HG03378 (cell line): ENCODE measurements around the gene PNKD.

Experiments used
- ATAC-seq: cut with Tn5 transposase; IDR thresholded peaks from one replicate; pipeline ENCODE4 v1.9.1; 2021; ENCODE audit warnings: mild to moderate bottlenecking, moderate library complexity; ENCODE audit not compliant: unreplicated experiment

PNKD gene

DNA sequence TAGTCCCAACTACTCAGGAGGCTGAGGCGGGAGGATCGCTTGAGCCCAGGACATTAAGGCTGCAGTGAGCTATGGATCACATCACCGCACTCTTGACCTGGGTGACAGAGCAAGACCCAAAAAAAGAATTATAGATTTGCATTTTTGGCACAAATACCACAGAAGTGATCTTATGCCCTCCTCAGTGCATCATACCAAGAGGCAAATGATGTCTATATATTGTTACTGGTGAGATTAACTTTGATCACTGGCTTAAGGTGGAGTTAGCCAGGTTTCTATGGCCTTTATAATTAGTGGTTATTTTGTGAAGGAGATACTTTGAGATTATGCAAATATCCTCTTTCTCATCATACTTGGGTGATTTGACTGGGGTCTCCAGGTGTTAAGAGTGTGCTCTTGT, 64.2 kb downstream of the PNKD start:
- ATAC-seq: no peak

DNA sequence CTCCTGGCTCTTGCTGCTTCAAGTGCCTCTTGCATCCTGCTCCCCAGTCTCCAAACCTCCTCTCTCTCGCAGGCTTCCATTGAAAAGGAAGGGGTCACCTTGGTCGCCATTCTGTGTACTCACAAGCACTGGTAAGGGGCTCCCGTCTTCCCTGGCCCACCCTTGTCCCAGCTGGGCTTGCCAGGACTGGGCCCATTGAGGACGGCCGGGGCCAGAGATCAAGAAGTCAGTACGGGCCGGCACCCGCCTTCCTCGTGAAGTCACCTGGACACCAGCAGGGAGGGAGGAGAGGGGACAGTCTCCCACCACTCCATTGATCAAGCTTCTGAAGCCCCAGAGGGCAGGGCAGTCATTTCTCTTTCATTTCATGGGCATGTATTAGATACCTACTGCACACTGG, 70.3 kb downstream of the PNKD start:
- no peak for ATAC-seq

DNA sequence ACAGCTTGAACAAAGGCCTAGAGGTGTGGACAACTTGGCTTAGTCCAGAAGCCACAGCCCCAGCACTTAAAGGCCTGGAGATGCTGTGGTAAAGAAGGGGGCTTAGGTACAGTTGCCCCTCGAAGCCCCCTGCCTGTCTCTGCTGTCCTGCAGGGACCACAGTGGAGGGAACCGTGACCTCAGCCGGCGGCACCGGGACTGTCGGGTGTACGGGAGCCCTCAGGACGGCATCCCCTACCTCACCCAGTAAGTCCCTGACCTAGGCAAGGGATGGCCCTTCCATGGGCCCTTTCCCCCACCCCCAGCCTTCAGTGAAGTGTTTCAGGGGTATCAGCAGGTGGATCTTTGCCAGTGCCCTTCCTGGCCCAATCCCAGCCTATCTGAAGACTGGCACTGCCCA, 71.1 kb downstream of the PNKD start:
- ATAC-seq: no peak

DNA sequence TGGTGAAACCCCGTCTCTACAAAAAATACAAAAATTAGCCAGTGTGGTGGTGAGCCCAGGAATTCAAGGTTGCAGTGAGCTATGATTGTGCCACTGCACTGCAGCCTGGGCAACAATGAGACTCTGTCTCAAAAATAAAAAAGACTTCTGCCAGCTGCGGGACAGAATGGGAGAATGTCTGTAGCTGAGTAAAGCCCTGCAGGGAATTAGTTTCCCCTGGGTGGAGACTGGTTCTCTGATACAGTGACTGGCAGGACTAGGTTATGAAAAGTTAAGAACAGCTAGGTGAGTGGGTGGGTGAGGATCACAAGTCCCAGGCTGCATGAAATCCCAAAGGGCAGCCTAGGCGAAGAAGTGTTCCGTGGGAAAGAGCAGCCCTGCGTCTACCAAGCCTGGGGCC, 72.5 kb downstream of the PNKD start:
- no peak for ATAC-seq

DNA sequence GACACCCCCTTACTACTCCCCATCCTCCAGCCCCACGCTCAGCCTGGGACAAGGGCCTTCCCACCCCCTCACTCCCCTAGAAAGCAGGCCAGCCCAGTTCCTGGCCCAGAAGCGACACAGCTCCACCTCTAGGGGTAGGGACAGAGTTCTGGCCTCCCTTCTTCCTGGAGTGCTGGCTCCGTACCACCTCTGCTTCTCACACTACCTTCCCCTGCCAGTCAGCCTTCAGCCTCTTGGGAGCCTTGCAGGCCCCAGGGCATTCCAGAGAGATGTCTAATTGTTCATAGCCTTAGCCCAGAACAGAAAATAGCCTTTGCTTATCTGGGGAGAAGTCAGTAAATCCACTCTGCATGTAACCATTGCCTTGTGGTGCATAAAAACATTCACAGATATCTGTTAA, 73.3 kb downstream of the PNKD start:
- no peak for ATAC-seq

DNA sequence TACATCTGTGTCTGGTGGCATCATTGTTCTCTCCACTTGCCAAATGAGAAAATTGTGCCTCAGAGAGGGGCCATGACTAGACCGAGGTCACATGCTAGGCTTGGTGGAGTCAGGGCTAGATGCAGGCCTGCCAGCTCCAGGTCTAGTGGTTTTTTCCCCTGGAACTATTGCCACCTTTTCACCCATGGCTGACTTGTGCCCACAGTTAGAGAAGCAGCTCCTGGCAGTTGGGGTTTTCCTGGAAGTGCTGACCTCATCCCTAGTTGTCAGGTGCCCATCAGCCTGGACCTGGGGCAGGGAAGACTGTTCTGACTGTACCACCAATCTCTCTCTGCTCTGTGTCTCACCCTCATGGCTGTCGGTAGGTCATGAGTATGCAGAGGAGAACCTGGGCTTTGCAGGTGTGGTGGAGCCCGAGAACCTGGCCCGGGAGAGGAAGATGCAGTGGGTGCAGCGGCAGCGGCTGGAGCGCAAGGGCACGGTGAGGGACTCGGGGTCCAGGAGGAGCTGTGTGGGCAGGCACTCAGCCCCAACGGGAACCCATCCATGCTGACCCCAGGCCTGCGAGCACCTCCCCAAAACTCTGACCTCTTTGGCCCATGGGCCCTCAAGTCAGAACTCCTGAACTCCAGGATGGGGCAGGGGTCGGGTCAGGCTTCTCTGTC, 73.9 kb downstream of the PNKD start:
- no peak for ATAC-seq

DNA sequence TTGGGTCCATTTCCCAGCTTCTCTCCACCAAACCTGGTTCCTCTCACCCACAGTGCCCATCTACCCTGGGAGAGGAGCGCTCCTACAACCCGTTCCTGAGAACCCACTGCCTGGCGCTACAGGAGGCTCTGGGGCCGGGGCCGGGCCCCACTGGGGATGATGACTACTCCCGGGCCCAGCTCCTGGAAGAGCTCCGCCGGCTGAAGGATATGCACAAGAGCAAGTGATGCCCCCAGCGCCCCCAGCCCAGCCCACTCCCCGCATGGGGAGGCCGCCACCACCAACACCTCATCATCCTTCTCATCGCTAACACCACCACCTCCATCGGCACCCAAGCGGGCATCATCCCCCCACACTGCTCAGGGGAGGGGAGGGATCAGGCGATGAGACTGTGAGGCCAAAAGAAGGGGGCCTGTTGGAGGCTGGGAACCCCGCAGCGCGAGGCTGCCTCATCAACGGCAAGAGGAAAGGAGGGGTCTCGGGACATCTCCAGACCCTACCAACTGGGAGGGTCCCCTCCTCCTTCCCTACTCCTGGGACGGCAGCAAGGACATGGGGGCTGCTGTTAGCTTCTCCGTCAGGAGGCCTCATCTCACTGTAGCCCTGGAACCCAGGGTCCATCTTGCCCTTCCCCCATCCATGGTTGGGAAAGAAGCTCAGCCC, 74.6 kb downstream of the PNKD start:
- ATAC-seq: no peak

DNA sequence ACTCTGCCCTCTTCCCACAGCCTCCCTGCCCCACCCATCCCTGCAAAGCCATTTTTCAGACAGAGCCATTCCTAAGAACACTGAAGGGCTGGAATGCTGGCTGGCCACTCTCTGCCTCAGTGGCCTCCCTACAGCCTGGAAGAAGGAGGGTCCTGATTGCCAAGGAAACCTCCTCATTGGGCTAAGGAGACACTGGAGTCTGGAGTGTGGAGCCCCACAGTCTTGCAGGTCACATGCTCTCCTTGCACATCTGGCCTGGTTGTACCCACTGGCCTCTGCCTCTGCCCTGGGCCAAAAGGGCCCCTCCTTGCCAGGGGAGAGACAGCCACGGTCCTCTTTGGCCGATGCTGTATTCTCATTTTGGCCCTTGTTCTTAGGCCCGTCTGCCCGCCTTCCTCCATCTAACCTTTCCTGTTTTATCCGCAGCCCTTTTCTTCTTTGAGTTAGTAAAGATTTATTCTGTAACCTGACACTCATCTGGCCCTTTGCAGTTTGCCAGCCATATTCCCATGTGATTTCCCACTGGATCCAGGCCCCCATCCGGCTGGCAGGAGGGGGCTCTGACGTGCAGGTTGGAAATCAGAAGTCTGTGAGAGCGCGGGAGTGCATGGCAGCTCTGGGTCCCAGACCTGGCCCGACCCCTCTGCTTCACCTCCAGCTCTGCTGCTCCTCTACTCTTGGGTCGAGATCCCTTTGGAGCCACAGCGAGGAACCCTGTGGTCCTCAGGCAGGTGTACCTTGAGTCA, 75.3 kb downstream of the PNKD start:
- no peak for ATAC-seq

DNA sequence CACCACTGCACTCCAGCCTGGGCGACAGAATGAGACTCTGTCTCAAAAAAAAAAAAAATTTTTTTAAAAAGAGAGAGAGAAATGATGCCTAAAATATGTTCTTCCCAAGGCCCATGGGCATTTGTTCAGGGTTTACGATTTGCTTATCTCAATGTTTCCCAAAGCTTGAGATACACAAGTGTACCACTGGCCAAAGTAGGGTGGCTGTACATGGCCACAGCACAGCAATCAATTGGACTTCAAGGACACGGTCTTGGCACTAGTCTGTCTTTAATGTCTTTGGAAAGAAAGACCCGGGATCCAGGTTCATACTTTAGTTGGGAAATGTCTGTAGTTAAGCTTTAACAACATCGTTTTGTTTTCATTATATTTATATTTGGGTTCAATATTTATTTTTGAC, 76.9 kb downstream of the PNKD start:
- no peak for ATAC-seq

DNA sequence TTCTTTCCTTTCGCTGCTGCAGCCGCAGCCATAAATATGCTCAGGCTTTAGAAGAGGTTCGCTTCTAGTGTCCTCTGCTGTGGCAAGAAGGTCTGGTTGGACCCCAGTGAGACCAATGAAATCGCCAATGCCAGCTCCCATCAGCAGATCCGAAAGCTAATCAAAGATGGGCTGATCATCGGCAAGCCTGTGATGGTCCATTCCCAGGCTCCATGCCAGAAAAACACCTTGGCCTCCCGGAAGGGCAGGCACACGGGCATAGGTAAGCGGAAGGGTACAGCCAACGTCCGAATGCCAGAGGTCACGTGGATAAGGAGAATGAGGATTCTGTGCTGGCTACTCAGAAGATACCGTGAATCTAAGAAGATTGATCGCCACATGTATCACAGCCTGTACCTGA, 83.7 kb downstream of the PNKD start:
- no peak for ATAC-seq

DNA sequence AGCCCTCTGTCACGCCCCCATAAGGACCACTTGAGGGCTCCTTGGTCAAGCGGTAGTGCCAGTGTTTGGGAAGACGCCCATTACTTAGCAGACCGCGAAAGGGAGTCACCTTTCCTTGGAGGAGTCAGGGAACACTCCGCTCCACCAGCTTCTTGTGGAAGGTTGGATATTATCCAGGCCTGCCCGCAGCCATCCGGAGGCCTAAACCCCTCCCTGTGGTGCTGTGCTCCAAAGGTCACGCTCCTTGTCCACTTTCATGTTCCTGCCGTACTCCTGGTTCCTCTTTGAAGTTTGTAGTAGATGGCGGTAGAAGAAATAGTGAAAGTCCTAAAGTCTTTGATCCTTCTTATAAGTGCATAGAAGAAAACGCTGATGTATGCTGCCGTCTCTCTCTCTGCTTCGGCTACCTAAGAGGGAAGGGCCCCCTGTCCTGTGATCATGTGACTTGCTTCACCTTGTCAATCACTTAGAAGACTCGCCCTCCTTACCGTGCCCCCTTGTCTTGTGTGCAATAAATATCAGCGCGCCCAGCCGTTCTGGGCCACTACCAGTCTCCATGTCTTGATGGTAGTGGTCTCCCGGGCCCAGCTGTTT, 84.6 kb downstream of the PNKD start:
- ATAC-seq: no peak

DNA sequence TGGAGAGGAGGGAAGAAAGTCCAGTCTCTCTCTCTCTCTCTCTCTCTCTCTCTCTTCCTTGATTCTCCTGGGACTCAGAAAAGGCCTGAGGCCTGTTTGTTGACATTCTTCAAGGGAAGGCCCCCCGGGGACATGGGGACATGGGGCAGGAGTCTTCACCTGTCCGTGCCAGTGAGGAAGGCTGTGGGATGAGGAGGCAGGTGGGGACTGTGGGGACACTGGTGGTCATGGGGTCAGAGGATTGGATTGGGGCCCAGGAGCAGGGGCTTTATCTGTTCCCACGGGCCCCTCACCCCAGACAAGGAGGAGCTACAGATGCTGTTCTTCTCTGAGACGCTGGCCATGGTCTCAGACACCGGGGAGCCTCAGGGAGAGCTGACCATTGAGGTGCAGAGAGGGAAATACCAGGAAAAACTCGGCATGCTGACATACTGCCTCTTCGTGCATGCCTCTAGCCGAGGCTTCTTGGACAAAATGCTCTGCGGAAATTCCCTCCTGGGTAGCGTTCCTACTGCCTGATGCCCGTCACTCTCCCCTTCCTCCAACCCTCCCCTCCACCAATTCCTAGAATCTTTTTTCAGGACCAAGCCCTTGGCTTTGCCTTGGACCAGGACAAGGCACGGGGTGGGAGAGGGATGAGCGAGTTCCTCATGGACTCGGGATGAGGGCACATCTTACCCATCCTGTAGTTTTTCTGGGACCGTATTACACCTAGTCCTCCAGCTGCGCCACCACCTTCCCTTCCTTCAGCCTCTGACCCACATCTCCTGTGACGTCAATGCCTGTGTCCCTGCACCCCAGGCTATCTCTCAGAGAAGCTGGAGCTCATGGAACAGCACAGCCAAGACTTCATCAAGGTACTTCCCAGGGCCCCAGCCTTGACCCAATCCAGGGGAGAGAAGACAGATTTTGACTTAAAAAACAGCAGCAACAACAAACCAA, 87.2 kb downstream of the PNKD start:
- ATAC-seq: no peak

DNA sequence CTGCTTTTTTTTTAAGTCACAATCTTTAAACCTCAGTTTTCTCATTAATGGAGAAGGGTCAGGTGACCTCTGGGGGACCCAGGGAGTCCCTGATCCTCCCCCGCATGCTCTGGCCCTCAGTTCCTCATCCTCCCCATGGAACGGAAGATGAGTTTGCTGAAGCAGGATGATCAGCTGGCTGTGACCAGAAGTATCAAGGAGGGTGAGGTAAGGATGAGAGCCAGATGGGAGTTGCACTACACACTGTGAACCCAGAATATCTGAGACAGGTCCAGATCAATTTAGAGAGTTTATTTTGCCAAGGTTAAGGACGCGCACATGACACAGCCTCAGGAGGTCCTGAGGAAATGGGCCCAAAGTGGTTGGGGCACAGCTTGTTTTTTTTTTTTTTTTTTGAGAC, 90.1 kb downstream of the PNKD start:
- no peak for ATAC-seq

DNA sequence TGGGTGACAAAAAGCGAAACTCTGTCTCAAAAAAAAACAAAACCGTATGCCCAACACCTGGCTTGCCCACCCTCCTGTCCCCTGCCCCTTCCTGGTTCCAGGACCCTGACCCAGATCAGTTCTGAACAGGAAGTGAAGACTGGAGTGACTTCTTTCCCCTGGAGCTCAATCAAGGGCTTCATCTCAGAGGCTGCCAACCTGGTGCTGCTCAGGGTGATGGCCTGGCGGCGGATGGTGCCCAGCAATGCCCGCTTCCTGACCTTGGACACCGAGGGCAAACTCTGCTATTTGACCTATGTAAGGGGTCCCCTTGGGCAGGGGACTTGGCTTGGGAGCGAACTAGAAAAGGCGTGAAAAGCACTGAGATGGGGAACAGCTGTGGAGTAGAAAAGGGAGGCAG, 92.3 kb downstream of the PNKD start:
- ATAC-seq: no peak

DNA sequence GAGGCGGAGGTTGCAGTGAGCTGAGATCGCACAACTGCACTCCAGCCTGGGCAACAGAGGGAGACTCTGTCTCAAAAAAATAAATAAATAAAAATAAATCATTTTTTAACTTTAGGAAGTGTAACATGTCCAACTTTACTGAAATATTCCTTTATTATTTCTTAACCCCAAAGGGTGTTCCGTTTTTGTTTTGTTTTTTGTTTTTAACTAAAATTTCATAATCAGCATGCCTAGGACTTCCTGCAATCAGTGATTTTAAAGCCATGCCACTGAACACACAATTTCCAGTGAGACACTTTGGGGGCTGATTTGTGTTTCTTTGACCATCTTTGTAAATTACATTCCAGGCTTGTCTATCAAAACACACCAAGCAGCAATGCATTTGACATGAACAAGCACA, 93.4 kb downstream of the PNKD start:
- no peak for ATAC-seq

DNA sequence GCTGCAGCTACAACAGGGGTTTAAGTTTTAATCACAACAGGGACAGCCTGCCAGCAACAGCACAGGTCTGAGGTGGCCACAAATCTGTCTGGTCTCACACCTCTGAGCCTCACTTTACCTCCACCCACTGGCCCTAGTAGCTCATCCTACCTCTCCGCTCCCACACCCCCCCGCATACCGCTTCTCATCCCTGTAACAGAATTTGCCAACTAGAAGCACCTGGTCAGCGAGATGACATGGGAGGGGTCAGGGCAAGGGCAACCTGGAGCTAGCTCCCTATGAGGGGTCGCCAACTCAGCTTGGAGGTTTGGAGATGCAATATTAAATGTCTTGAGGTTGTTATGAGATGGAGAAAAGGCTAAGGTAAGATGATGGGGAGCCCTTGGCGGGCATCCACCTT, 93.9 kb downstream of the PNKD start:
- no peak for ATAC-seq

DNA sequence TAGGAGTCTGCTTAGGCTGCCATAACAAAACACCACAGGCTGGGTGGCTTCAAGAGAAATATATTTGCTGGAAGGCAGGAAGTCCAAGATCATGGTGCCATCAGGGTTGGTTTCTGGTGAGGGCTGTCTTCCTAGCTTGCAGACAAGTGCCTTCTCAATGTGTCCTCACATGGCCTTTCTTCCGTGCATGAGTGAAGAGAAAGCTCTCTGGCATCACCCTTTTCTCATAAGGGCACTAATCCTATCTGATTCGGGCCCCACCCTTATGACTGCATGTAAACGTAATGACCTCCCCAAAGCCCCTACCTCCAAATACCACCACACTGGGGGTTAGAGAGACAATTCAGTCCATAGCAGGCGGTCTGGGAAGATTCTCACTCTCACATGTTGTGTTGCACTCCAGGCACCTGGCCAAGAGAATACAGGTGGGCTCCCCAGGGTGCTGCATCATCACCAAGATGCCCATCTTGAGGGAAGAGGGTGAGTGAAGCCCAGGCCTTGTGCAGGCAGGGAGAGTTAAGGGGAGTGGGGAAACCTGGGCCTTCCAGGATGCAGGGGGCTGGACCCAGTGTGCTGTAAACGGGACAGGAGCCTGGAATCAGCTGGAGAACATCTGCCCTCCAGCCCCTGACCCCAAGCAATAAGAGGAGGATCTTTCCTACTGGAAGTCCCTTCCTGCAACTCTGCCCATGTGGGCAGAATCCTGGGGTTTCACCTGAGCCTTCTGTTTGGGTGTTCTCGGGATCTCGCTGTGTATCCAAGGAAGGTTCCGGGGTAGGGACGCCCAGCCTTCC, 96.5 kb downstream of the PNKD start:
- no peak for ATAC-seq

DNA sequence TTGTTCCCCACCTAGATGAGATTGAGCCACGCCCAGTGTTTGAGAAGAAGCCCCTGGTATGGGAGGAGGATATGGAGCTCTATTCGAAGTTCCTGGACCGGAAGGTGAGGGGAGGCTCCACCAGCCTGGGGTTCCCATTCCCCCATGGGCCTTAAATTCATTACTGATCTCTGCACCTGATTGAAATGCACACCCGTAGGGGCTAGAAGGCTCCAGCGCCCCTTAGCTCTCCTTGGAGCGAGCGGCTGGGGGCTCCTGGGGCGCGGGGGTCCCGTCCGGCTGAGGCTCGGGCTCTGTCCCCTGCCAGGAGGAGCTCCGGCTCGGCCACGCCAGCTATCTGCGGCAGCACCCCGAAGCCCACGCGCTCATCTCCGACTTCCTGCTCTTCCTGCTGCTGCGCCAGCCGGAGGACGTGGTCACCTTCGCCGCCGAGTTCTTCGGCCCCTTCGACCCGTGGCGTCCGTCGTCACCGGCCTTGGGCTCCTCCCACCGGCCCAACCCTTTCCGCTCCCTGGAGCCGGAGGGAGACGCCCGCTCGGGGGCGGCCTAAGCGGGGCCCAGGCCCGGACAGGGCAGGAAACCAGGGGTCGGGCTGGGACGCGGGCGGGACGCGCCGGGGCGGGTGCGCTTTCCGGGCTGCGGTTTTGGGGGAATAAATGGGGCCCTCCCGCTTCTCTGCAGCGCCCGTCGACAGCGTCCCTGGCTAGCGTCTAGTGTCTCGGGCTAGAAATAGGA, 97.3 kb downstream of the PNKD start:
- ATAC-seq: peak; percentile 65

DNA sequence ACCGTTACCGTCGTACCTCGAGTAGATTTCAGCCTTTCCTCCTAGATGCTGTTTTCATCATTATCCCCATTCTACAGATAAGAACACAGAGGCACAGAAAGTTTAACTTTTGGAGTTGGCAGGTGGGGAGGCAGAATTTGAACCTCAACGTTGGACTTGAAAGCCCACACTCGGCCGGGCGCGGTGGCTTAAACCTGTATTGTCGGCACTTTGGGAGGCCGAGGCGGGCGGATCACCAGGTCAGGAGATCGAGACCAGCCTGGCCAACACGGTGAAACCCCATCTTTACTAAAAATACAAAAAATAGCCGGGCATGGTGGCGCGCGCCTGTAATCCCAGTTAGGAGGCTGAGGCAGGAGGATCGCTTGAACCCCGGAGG, 97.8 kb downstream of the PNKD start:
- no peak for ATAC-seq
